Colonic mucosa (tissue), 4 donors: ENCODE results near the gene EPC1. TPM values are rescaled to one million over a fixed set of nuclear protein-coding genes. Genes with fewer than 3 reads are reported as not detected.

Experiments
- DNase-seq: peaks from one replicate; pipeline ENCODE4 v3.0.0-alpha.2; 2020
- H3K27ac ChIP-seq: fragments of 200-600 bp; one replicate; pipeline ENCODE4 v1.8.0; 2021
- H3K27me3 ChIP-seq: fragments of 200-600 bp; one replicate; pipeline ENCODE4 v1.8.0; 2021
- H3K36me3 ChIP-seq: fragments of 200-600 bp; one replicate; pipeline ENCODE4 v1.8.0; 2021
- H3K4me1 ChIP-seq: fragments of 200-600 bp; one replicate; pipeline ENCODE4 v1.8.0; 2021; ENCODE audit warnings: mild to moderate bottlenecking
- H3K4me3 ChIP-seq: fragments of 200-600 bp; one replicate; pipeline ENCODE4 v1.8.0; 2021
- H3K9ac ChIP-seq, 2 donors: one replicate each; pipeline ENCODE4 v1.7.0; 2013; ENCODE audit warnings: control low read depth in 2 of 2, low read depth in 2 of 2, low read length in 2 of 2
- H3K9me3 ChIP-seq: fragments of 200-600 bp; one replicate; pipeline ENCODE4 v1.8.0; 2021
- intact Hi-C: fragments of 100-400 bp; cut with DNase I; formaldehyde crosslinking; loops from one replicate; pipeline ENCODE4 v1.14.1; 2022
- total RNA-seq, 2 donors: library from RNA; stranded (reverse); fragmentation: NEBNext Ultra II Directional in 1 of 2; extraction: Animal tissue kit (Norgen Biotek cat#: 25700) in 1 of 2; gene quantifications; one replicate each; pipeline ENCODE4 v1.2.1, GENCODE V29; 2021
- TF ChIP-seq, protein P1 (sequence below): fragments of 200-600 bp; IDR thresholded peaks from one replicate; pipeline ENCODE4 v1.8.0; 2022; ENCODE audit warnings: antibody characterized with exemption, mild to moderate bottlenecking
- donor health status: healthy.
- donor health status: DM: no; HTN: no; CAD: no.
- donor health status: DM: no; HTN: no; CAD: no.

EPC1 gene
- total RNA-seq, 2 donors from 2014 or later: 24.5 to 30.9 TPM

DNA sequence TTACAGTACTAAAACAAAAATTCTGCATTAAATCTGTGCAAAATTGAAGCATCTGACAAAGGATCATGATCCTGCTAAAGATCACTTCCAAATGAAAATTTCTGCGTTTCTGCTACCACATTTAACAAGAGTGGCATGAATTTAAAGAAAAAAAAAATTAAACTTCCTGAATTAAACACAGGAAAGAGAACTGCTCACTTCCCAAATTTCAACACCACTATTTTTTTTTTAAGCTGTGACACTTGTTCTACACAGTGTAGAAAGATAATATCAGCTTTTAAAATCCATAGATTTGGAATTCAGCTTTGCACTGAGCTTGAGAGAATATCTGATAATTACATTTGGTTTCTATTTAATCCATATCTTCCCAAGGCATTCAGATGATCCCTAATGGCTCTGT lies 73.6 kb downstream of the EPC1 start:
- TF ChIP-seq, protein P1, sequence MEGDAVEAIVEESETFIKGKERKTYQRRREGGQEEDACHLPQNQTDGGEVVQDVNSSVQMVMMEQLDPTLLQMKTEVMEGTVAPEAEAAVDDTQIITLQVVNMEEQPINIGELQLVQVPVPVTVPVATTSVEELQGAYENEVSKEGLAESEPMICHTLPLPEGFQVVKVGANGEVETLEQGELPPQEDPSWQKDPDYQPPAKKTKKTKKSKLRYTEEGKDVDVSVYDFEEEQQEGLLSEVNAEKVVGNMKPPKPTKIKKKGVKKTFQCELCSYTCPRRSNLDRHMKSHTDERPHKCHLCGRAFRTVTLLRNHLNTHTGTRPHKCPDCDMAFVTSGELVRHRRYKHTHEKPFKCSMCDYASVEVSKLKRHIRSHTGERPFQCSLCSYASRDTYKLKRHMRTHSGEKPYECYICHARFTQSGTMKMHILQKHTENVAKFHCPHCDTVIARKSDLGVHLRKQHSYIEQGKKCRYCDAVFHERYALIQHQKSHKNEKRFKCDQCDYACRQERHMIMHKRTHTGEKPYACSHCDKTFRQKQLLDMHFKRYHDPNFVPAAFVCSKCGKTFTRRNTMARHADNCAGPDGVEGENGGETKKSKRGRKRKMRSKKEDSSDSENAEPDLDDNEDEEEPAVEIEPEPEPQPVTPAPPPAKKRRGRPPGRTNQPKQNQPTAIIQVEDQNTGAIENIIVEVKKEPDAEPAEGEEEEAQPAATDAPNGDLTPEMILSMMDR: no peak
- intact Hi-C loops: no loop called here
- H3K9ac ChIP-seq: no peak overlapping the region

GRCh38 chr10:32271617-32272016 lies 75.3 kb downstream of the EPC1 start:
- Histone ChIP-seq H3K9ac (no peak overlapping the region), H3K27ac (no peak overlapping the region), H3K4me3 (no peak overlapping the region), H3K9me3 (no peaks in the 10 kb centered on the region), H3K36me3 (peaks cover 13% of the 10 kb centered on the region), H3K4me1 (no peaks in the 10 kb centered on the region), H3K27me3 (no peaks in the 10 kb centered on the region)
- no peak for DNase-seq
- TF ChIP-seq, protein P1: no peak
- intact Hi-C loops: no loop called here

More for the DNA sequence above, 73.6 kb downstream of the EPC1 start:
- Histone ChIP-seq H3K4me1 (no peaks in the 10 kb centered on the region), H3K27me3 (no peaks in the 10 kb centered on the region), H3K36me3 (peaks cover 13% of the 10 kb centered on the region), H3K9me3 (no peaks in the 10 kb centered on the region), H3K4me3 (no peak overlapping the region), H3K27ac (no peak overlapping the region)
- DNase-seq: no peak

GRCh38 chr10:32269343-32270100 lies 77.4 kb downstream of the EPC1 start:
- intact Hi-C loops: no loop called here
- Histone ChIP-seq H3K27ac (no peak overlapping the region), H3K4me3 (no peak overlapping the region), H3K9me3 (no peaks in the 10 kb centered on the region), H3K27me3 (no peaks in the 10 kb centered on the region), H3K36me3 (peaks cover 13% of the 10 kb centered on the region), H3K4me1 (no peaks in the 10 kb centered on the region), H3K9ac (no peak overlapping the region)
- no peak for DNase-seq
- TF ChIP-seq, protein P1: no peak

DNA sequence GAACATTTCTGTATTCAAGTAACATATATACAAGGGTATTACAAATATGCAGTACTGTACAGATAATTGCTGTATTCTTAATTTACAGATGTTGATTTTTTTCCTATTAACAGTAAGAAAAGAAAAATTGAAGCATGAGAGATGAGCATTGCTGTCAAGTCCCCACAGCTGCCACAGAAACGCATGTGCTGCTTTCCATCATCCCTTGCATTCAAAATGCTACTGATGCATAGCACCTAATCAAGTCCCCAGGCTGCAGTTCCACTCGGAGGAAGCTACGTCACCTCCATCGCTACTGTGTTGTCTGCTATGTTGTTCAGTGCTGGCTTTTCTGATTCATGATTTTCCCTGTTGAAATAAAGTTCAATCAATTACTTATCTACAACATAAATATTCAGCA lies 78.2 kb downstream of the EPC1 start:
- Histone ChIP-seq H3K36me3 (peaks cover 13% of the 10 kb centered on the region), H3K4me3 (no peak overlapping the region), H3K9me3 (no peaks in the 10 kb centered on the region), H3K9ac (no peak overlapping the region), H3K27ac (no peak overlapping the region), H3K27me3 (no peaks in the 10 kb centered on the region), H3K4me1 (no peaks in the 10 kb centered on the region)
- TF ChIP-seq, protein P1: no peak
- no peak for DNase-seq
- intact Hi-C loops: no loop called here

DNA sequence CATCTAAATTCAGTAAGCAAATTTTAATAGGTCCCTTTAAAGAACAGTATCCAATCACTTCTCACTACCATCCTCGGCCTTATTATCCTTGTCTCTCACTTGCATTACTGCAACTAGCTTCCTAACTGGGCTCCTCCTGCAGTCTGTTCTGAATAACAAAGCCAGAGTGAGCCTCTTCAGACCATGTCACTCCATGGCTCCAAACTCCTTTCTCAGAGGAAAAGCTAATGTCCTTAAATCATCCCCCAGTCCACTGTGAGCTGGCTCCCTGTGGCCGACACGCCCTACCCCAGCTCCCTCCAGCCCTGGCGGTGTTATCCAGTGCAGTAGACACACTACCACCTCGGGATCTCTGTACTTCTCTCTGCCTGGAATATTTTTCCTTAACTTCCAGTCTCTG lies 80.0 kb downstream of the EPC1 start:
- intact Hi-C loops: no loop called here
- TF ChIP-seq, protein P1: no peak
- Histone ChIP-seq H3K9ac (no peak overlapping the region), H3K27ac (no peak overlapping the region), H3K4me3 (no peak overlapping the region), H3K4me1 (no peaks in the 10 kb centered on the region), H3K36me3 (peaks cover 13% of the 10 kb centered on the region), H3K27me3 (no peaks in the 10 kb centered on the region), H3K9me3 (no peaks in the 10 kb centered on the region)
- no peak for DNase-seq
